Adrenal gland (tissue), 5 donors: Measurements from ENCODE around the gene ITPKB.

Source experiments
- CTCF ChIP-seq, 6 experiments: fragments of 450-650 bp in 4 of 6; fragments of 200-600 bp in 2 of 6; sonication (generic) in 1 of 6; IDR thresholded peaks; 1 replicate in 5 of 6; 2 replicates in 1 of 6; pipeline versions ENCODE4 v1.5.1 to v1.8.0; 2016 to 2021; ENCODE audit warnings: antibody characterized with exemption in 6 of 6, mild to moderate bottlenecking in 2 of 6, moderate library complexity in 1 of 6
- POLR2A ChIP-seq, 2 donors: fragments of 450-650 bp; IDR thresholded peaks; one replicate each; pipeline ENCODE4 v1.6.1; 2017; ENCODE audit warnings: antibody characterized with exemption in 2 of 2, mild to moderate bottlenecking in 2 of 2, moderate library complexity in 1 of 2
- donor health status: DM: no; HTN: no; CAD: no.

GRCh38 chr1:226698659-226699058 is 40.4 kb downstream of the ITPKB start:
- no peak for TF ChIP-seq POLR2A (IDR thresholded peaks at IDR 0.05)
- no peak for TF ChIP-seq CTCF (IDR thresholded peaks at IDR 0.05)
